HCT116 (cell line): Measurements from ENCODE around the gene FBXO11.

Source experiments
- ATF3 ChIP-seq: IDR thresholded peaks from 2 replicates; pipeline ENCODE4 v1.6.1; 2012
- EZH2phosphoT487 ChIP-seq: fragments of 200-600 bp; IDR thresholded peaks from 2 replicates; pipeline ENCODE4 v1.6.1; 2018; ENCODE audit warnings: antibody characterized with exemption, borderline replicate concordance
- POLR2A ChIP-seq: IDR thresholded peaks from 2 replicates; pipeline ENCODE4 v1.7.0; 2011; ENCODE audit warnings: borderline replicate concordance; ENCODE audit not compliant: insufficient read depth, insufficient read length; ENCODE audit errors: extremely low read depth

GRCh38 chr2:47785986-47786385 lies 120.3 kb downstream of the FBXO11 start:
- TF ChIP-seq ATF3 (no peak), POLR2A (no peak), EZH2phosphoT487 (no peak)
